GDM1 (cell line): ENCODE data around the gene ACRBP.
"Not testable (repeated sequence)": the region's sequence is repeated elsewhere in the genome, so short reads cannot be mapped to it uniquely, and the experiment has no call there.

Experiments used
- DNase-seq: peaks from one replicate; lab custom pipeline; 2025; lab: John Stamatoyannopoulos, UW

The ACRBP gene

DNA sequence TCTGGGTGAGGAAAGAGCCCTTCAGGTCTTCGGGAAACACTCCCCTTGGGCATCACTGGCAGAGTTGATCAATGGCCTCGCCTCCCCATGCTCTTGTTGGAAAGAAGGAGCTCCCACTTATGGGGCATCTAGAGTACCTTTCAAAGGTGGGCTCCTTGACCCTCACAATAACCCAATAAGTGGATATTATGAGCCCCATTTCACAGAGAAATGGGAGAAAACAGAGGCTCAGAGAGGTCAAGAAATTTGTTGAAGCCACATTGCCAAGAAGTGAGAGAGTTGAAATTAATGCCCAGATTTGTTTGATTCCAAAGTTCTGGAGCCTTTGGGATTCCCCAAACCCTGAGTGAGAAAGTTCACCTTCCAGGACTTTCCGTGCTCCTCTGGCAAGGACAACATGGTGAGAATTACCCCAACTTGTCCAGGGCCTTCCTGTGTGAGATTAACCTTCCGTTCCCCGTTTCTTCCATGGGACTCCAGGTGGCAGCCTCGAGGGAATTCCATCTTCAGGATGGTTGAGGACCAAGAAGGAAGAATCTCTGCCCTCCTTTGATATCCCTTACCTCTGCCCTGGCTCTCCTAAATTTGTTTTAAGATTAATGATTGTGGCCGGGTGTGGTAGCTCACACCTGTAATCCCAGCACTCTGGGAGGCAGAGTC is 32.6 kb downstream of the ACRBP start:
- no peak for DNase-seq

DNA sequence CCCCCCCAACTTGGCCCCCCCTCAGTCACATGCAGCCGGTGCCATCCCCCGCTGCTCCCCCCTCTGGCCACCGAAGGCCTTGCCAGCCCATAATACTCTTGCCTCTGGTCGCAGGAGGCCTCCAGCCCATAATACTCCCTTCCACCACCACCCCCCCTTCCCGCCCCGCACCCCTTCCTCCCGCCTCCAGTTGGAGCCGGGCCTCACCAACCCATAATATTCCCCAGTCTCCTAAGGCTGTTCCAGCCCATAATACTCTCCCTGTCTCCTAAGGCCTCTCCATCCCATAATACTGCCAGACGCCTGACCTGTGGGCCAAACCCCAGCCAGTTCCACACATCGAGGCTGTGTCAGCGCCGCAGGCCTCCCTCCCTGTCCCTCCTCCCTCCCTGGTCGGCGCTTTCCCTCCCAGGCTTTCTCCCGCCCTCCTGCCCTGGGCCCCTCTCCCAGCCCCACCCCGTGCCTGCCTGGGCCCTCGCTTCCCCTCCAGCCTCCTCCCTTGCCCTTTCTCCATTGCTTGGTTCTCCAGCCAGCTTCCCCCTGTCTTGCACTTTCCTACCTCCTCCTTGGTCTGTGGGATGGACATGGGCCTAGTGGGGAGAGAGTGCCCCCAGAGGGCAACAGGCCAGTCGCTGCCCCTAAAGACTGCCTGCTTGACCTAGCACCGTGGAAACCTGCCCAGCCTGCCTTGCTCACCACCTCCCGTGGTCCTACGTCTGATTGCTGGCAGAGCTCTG is 33.3 kb downstream of the ACRBP start:
- peak; percentile 98 for DNase-seq

DNA sequence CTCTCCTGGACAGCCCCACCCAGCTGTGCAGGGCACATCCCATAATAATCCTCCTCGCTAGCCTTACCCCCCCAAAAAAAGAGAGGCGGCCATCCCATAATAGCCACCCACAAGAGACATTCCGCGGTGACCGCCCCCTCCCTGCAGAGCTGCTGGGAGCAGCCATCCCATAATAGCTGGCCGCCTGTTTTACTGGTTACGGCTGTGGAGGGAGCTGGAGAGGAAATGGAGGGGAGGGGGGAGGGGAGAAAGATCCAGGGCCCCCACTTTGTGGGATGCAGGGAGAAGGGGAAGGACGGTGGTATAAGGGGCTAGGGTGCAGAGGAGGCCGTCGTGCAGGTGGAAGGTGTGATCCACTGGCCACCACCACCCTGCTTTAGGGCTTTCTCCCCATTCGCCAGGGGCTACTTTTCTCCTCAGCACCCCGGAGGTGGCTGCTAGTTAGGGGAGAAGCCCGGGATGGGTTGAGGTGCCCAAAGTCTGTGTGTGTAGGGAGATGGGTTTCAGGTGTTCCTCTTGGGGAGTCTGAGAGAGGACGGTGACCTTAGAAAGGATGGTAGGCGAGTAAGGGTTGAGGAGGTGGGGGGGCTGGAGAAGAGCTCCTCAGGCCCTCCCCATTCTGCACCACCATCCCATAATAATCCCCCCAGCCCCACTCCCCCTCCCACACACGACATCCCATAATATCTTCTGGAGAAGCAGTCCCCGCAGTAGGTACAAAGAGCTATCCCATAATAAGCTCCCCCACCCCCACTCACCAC is 34.0 kb downstream of the ACRBP start:
- peak; percentile 82 for DNase-seq

GRCh38 chr12:6612652-6613014 is 34.6 kb downstream of the ACRBP start:
- no peak for DNase-seq

- DNase-seq, result no peak
Measured at GRCh38 chr12:6612247-6612646, 35.0 kb downstream of the ACRBP start.

GRCh38 chr12:6608592-6609281 is 38.5 kb downstream of the ACRBP start:
- DNase-seq, result no peak

- peak; percentile 77 for DNase-seq
Measured at GRCh38 chr12:6607751-6608591, 39.3 kb downstream of the ACRBP start.

DNA sequence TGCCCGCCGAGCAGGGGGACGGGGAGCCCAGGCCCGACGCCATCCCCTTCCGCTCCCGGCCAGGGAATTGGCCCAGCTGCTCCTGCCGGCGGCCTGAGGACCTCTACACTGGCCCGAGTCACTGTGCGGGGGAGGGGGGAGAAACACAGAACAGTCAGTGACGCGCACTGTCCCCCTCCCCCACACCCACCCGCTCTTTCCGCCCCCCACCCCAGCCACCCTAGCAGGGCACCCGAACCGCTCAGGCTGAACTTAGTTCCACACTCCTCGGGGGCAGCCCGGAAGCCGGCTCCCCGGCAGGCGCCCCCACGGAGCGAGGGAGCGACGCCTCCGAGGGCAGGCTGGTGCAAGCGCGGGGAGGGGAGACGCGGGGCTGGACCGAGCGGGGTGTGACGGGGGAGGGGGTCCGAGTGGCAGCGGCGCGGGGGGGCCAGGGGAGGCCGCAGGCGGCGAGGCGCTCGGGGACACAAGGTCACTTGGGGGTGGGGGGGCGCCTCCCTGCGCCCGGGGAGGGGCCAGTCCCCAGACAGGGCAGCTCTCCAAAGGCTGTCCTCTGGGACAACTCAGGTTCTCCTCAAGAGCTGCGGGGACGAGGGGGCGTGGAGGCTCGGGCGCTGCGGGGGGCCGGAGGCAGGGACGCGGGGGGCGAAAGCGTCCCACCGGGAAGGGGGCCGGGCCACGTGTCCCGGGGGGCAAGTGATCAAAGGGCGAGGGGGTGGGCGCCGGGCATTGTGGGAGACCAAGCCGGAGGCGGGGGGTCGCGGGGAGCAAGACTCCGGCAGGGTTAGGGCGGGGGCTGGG is 40.7 kb downstream of the ACRBP start:
- no peak for DNase-seq

- DNase-seq, result no peak
Measured at GRCh38 chr12:6605421-6606330, 41.6 kb downstream of the ACRBP start.

DNA sequence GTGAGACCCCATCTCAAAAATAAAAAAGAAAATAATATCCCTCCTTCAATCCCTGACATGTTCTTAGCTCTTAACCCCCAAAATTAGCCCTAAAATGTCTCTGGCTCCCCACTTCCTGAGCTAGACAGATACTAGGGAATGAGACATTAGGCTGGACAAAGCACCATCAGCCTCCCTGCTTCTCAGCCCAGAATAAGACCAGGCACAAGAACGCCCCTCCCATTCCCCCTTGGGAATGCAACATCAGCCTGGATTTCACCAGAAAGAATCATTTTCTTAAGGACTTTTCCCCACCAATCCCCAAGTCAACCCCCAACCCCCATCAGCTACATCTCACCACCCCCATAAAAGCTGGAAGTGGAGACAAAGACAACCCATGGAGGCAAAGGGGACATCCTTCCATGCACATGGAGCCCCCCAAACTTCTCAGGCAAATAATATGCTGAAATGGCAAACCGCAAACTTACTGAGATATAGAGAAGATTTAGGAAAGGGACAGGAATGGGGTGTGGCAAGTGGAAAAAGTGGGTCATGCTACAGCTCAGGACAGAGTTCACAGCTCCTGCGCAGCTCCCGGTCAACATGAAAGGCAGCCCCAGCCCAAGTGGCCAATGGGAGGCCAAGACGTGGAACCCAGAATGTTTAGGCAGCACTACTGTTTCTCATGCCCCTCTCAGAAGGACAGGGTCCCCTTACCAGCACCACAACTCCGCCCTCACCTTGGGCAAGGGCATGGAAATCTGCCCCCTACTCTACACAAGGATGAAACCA is 42.8 kb downstream of the ACRBP start:
- DNase-seq, result no peak

DNA sequence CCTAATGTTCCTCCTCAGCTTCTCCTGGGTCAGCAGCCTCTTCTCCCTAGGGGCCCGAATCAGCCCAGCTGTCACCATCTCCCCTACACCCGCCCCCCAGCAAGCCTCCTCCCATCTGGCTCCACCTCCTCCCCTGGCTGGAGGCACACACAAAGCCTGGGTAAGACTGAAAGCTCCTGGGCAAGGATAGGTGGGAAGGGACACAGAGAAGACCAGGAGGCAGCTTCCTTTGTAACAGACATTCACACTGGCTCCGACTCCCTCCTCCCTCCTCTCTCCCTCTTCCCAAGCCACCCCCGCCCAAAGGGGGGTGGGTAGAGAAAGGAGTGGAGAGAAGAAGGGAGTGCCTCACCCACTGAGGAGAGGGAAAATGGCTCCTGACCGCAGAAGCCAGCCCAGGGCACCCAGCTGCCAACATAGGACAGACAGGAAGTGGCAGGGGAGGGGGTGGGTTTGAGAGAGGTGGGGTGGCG is 44.1 kb downstream of the ACRBP start:
- DNase-seq, result no peak

DNA sequence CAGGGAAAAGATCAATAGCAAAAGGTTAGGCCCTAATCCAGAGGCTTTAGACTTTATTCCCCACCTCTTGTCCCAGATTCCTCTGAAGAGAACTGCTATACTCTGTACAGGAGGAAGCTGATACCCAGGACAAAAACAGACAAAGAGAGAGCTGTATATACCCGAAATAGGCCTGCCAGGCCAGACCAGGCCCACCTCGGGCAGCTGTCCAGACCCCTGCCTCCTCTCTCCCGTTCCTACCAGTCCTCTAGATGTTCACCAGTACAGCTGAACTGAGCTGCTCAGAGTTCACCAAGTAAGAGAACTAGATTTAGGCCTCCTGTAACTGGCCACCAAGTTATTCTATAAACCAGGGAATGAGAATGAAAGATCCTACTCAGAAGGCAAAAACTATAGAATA is 44.7 kb downstream of the ACRBP start:
- no peak for DNase-seq

- not testable (repeated sequence) for DNase-seq
Measured at GRCh38 chr12:6595673-6596072, 51.6 kb downstream of the ACRBP start.

DNA sequence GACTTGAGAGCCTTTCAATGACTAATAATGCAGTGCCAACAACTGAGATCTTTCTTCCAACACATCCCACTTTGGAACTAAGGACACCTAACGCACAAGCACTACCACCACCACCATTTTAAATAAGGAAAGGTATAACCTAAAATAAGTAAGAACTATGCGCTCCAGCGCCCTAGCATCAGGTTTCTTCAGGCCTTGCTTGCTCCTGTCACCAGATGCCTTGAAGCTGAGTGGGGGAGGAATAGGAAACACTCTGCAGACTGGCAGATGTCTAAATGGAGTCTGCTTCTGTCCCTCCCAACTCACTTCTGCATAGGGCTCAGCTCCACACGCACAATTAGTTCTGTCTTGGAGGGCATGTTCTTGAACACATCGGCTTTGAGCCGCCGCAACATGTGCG is 55.1 kb downstream of the ACRBP start:
- DNase-seq, result no peak
